Activated T-cell treated with anti-CD3 and anti-CD28 coated beads for 24 hours (primary cell): ENCODE results near the gene TRAF4.
"Not testable (repeated sequence)": the region's sequence is repeated elsewhere in the genome, so short reads cannot be mapped to it uniquely, and the experiment has no call there.

ENCODE experiments used
- DNase-seq: peaks from one replicate; pipeline ENCODE4 v3.0.0-alpha.2; 2020; ENCODE audit warnings: low read depth

The TRAF4 gene

DNA sequence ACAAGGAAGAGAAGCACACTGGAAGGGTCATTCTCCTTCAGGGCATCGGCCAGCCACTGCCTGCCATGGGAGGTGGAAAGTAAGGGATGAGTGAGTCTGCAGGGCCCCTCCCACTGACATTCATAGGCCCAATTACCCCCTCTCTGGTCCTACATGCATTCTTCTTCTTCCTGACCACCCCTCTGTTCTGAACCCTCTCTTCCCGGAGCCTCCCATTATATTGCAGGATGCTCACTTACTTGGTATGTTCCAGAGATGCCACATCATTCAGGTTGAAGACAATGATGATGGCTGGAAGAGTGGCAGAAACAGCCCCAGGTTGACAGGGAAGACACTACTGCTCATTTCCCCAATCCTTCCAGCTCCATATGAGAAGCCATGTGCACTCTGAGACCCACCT, 28.6 kb upstream of the TRAF4 start:
- no peak for DNase-seq

DNA sequence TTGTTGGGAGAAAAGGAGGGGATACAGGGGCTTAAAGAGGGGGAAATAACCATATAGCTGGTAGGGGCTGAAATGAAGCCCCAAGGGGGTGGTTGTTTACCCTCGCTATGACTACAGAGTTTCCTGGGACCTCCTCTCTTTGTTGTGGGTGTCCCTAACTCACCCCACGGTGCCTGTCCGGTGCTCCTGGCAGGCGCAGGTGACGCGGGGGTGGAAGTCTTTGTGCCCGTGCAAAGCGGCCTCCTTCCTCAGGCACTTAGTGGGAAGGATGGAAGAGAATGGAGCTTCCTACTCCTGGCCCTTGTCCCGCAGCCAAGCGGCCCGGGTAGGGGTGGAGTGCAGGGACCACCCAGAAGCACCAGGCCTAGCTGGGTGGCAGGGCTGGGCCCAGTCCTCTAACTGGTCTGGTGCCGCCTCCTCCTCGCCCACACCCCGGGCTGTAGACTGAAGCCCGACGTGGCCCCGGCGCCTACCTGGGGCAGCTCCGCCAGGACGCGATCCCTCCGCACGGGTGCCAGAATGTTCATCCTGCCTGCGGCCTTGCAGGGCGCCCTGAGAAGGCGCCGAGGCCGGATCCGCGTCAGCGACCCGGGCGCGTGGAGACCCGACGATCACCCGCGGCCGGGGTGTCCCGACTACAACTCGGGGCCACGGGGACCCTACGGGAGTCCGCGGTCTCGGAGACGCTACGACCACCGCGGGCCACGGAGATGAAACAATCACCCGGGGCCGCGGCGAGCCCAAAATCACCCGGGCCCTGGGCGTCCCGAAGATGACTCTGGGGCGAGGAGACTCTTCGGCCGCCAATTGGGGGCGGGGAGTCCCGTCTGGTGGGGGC, 26.9 kb upstream of the TRAF4 start:
- DNase-seq, result no peak

DNA sequence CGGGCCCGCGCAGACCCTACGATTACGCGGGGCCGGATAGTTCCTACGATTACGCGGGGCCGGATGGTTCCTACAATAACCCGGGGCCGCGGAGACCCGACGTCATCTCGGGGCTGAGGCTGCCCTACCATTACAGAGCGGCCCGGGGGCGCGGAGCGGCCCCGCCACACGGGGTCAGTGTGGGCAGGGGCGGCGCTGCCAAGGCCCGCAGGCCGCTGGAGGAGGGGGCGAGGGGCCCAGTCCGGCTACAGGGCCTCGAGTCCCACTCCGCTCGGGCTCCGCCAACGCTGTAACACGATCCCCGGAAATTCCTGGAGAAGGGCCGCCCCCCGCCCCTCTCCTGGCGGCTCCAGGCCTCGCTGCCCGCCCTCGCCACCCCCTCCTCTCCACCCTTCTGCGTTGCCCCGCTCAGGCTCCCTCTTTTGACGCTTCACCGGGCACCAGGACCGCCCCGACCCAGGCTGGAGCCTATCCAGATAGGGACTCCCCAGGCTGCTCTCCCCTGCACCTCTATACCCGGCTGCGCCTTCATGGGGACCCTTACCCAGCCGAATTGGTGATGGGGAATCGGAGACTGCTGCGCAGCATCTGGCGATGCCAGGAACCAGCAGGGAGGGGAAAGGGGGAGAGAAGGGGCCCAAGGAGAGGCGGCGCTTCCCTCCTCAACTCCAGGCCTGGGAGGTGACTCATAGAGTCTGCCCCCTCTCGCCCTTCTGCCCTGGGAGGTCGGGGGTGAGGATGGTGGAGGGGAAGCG, 26.1 kb upstream of the TRAF4 start, which contains the start of gene RAB34:
RAB34 (minus strand) TSS at position 291 of the 755 bp plus-strand sequence. CDS start 602 bp downstream, outside the sequence.
- no peak for DNase-seq

DNA sequence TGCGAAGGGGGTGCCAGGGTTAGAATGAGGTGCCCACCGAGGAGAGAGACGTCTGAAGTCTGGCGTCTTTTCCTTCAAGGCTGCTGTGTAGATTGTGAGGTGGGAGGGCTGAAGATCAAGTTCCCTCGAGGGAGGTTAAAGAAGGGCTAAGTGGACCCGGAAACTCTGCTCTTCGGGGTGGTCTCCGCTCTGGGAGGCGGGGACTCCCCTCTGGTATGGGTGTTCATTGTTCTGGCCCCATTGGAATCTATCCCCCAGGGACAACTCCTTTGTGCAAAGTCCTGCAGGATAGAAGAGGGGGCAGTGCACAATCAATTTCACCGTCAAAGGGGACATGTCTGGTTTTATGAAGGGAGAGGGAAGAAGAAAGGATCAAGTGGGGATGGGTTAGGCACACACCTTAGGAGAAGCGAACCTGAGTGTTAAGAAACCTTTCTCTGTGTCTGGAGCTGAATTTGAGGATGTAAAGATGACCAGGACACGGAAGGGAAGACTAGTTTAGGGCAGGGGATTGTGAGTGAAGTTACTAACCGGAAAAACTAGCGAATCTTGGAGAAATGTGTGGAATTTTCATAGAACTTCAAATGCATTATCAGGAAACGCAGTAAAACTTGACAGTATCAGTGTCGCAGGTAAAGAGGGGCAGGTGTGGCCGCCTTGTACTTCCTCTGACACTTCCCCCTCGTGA, 25.3 kb upstream of the TRAF4 start:
- DNase-seq, result no peak

DNA sequence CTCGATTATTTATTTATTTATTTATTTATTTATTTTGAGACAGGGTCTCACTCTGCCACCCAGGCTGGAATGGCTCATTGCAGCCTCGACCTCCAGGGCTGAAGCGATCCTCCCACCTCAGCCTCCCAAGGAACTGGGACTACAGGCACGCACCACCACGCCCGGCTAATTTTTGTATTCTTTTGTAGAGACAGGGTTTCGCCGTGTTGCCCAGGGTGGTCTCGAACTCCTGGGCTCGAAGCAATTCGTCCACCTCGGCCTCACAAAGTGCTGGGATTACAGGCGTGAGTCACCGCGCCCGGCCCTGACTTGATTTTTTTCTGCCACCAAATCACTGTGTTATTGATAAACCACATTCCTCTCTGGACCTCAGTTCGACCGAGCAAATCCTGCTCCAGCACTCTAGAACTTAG, 24.8 kb upstream of the TRAF4 start:
- no peak for DNase-seq

DNA sequence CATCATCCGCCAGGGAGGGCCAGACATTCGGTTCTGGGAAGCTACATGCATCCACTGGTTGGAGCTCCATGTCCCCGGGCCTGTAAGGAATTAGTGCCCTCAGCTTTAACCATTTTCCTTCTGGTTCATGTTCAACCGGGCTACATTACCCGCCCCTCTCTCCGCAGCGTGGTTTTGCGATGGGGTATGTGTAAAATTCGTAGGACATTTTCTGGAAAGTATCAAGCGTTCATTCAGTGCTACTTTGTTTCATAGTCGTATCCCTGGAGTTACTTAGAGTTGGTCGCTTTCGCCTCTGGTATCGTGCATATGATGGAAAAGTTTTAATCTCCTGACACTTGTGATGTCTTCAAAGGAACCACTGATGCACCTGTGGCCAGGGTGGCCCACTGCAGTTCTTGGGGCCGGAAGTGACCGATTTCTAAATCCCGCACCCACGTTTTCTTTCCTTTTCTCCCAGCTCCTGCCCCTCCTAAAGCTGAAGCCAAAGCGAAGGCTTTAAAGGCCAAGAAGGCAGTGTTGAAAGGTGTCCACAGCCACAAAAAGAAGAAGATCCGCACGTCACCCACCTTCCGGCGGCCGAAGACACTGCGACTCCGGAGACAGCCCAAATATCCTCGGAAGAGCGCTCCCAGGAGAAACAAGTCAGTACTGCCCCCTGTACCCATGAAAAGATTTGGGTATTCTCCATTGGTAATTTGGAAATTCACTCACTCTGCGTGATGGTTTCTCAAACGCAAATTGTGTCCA, 23.4 kb upstream of the TRAF4 start:
- DNase-seq, result no peak

DNA sequence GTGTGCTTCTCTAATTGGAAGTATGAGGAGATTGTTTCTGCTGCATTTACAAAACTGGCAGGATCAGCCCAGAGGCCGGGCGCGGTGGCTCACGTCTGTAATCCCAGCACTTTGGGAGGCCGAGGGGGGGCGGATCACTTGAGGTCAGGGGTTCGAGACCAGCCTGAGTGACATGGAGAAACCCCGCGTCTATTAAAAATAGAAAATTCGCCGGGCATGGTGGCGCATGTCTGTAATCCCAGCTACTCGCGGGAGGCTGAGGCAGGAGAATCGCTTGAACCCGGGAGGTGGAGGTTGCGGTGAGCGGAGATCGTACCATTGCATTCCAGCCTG, 22.8 kb upstream of the TRAF4 start:
- not testable (repeated sequence) for DNase-seq

DNA sequence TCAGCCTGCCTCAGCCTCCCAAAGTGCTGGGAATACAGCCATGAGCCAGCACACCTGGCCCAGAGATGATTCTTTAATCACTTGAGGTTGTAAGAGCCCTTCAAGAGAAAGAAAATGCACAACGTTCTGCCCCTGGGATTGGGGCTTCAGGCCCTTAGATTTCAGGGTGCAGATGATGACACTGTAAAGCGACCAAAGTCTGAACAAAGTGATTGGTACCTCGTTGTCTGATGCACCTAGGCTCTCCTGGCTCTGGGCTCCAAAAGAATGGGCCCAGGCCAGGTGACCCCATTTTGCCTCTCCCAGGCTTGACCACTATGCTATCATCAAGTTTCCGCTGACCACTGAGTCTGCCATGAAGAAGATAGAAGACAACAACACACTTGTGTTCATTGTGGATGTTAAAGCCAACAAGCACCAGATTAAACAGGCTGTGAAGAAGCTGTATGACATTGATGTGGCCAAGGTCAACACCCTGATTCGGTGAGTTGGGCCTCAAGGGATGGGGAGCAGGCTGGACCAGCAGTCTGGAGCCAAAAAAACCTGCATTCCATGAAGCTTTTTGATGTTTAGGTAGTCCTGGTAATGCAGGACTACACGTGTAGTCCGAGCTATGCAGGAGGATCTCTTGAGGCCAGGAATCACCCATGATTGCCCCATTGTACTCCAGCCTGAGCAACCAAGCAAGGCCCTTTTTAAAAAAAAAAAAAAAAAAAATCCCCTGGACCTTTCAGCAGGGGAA, 21.2 kb upstream of the TRAF4 start:
- DNase-seq, result no peak

DNA sequence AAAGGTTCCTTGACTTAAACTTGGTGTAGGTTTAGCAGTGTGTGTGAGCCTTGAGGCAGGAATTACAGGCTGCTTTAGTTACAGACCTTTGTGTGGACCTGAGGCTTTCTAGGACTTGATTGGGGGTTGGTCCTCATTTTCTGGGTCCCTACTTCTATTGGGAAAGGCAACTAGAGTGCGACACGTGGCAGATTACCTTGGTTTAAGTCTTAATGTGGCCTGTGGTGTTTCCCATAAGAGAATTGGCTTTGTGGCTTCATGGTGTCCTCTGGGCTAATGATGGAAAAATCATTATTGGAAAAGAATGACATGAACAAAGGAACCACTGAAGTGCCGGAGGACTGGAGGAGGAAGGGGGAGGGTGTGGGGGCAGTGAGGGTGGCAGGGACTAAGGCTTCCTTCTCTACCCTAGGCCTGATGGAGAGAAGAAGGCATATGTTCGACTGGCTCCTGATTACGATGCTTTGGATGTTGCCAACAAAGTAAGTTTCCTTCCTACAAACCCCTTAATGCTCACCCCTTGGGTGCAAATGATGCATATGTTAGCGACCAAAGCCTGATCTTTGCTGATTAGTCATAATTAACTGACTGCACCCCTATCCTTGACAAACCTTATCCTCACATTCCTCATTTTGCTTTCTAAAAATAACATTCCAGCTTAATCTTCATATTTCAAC, 20.5 kb upstream of the TRAF4 start:
- no peak for DNase-seq

DNA sequence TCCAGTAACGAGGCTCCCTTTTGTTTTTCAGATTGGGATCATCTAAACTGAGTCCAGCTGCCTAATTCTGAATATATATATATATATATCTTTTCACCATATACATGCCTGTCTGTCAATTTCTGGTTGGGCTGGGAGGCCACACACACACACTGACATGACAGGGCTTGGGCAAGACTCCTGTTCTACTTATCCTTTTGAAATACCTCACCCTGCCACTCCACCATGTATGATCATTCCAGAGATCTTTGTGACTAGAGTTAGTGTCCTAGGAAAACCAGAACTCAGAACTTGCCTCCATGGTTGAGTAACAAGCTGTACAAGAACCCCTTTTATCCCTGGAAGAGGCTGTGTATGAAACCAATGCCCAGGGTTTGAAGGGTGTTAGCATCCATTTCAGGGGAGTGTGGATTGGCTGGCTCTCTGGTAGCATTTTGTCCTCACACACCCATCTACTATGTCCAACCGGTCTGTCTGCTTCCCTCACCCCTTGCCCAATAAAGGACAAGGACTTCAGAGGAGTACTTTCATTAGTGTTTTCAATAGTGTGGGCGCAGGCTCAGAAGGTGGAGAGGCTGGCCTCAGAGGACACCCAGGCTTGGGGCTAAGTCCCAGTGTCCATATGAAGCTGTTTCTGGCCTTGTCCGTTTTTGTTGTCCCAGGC, 19.8 kb upstream of the TRAF4 start:
- not testable (repeated sequence) for DNase-seq

DNA sequence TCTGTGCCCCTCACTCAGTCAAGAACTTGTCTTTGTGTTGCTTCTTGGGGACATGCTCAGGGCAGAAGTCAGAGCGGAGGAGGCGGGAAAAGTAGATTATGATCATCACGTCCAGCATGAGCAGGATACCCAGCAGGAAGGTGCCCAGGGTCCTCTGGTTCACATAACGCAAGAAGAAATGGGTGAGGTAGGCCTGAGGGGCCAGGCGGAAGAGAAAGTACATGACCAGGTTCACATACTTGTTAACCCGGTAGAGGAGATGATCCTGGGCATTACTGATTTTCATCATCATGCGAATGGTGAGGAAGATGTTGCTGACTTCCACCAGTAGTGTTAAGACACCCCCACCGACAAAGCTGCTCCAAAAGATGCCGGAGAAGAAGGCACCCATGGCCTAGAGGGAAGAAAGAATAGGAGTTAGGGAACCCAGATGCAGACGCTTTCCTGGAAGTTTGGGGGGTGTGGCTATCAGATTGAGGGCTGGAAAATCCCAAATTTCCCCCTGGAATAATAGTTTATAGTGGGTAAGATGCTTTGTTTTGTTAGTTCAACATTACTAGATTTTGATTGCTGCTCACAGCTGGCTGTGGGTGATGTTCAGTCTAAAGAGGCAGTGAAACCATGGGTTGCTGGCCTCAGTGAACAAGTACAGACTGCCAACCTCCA, 19.2 kb upstream of the TRAF4 start:
- no peak for DNase-seq

DNA sequence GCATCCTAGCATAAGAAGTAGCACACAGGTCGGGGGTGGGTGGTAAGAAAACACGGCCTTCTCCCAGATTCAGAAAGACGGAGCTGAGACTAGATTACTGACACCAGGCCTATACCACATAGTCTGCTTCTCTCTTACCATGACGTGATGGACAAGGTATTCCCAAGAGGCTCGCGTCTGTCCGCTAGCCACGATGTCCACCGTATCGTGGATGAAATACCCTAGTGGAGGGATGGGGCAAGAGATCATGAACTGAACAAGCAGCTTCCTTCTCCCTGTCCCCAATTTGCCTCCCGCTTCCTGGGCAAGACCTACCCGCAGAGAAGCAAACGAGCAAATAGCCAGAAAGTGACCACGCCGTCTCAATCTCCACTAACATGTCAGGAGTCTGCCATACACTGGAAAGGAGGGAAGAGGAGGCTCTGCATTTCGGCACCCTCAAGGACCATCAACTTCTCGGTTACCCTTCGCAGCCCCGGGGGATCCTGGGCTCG, 18.6 kb upstream of the TRAF4 start:
- no peak for DNase-seq

DNA sequence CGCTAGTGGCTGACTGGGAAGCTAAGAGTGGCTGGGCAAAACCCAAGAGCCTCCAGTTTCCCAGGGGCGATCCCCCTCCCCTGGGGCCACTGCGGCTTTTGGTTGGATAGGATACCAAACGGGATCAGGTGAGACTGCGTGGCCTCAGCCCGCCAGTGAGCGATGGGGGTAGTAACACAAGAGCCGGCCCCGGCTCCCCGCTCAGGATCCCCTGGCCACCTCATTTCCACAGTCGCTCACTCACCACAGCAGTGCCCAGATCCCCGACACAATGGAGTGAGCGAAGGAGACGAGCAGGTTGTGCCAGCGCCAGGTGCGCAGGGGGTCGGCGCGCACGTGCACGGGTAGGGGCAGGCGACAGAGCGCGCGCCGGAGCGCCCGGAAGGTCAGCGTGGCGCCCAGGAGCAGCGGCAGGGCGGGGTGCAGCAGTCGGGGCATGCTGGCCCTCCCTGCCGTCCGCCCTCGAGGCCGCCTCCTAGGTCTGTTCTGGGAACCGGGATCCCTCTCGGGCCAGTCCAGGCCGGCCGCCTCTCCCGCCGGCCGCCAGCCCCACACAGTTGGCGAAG, 18.1 kb upstream of the TRAF4 start:
- DNase-seq, result no peak

DNA sequence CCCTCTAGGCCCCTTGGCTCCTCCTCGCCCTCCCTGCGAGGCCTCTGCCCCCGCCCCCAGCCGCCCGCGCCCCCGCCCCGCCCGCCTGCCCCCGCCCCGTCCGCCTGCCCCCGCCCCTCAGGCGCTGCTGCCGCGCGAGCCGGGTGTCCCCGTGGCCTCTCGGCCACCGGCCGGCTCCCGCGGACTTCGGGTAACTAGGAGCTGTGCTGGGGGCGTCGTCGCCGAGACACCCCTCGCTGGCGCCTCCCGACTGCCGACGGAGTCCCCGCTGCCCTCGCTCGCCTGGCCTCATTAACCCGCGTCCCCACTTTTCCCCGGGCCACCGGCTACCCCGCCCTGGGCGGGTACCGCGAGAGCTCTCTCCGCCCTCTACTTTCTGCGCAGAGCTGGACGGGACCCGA, 17.6 kb upstream of the TRAF4 start, which contains the start of gene TLCD1:
TLCD1 (minus strand) TSS at position 8 of the 401 bp plus-strand sequence. CDS start 136 bp downstream, outside the sequence.
- DNase-seq, result no peak

DNA sequence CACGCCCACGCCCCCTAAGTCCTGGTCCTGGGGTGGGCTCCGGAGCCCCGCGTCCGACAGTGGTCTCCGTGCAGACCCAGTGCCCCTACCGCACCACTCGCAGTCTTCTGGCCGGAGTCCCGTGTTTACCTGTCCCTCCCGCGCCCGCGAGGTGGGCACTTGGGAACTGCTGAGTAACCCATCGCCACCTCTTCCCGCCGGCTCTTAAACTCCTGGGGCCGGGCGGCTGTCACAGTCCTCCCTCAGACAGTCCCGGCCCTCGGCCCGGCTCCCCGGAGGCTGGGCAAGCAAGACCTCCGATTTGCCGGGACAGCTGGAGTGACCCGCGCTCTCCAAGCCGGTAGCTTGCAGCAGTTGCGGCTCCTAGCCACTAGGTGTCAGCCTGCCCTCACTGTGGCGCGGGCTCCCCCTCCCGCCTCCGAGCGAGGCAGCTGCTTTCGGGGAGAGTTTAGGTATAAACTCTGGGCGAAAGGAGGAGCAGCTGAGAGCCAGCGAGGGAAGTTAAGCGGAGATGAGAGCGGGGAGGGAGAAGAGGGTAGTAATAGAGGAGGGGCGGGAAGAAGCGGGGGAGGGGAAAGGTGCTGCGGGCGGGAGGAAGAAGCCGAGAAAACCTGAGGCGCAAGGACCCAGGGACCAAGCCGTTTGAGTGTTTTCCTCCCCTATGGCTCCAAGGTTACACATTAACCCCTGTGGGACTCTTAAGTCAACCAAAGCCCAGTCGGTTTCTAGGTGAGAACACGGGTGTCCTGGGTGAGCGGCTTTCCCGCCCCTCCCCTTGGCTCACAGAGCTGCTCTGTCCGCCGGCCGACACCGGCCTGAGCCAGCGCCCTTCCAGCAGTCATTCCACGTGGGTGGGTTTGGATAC, 17.0 kb upstream of the TRAF4 start:
- DNase-seq, result peak; percentile 92

DNA sequence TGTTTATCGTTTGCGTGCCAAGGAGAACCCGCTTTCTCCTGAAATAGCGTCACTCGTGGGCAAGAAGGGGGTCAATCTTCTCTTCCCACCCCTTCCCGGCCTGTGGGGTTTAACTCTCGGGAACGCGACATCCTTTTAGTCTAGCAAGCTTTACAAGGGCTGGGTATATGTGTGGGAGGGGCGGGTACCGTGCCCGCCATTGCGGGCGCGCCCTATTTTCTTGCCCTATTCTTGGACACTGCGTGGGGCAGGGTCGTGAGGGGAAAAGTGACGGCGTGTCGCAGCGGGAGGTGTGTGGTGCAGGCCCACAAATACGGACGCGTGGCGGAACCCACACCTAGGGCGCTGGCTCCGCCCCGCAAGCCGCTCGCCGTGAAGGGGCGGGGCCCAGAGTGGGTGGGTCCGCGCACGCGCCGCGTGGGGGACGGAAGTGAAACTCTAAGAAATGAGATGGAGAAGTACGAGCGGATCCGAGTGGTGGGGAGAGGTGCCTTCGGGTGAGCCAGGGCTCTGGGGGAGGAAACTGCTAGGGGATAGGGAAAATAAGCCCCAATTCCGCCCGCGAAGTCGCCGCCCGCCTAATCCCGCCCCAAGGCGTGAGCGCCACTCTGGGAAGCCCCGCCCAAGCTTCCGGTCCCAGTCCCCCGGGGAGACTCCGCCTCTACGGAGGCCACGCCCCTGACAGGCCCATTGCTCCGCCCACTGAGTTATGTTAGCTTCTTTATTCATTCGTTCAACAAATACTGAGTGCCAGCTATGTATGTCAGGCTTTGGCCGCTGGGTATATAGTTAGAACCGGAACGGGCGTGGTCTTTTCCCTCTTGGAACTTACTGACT, 15.2 kb upstream of the TRAF4 start, which contains the start of gene NEK8:
NEK8 (plus strand) TSS at position 425 of the 837 bp plus-strand sequence; CDS start at position 451, 26 bp downstream.
- peak; percentile 97 for DNase-seq

DNA sequence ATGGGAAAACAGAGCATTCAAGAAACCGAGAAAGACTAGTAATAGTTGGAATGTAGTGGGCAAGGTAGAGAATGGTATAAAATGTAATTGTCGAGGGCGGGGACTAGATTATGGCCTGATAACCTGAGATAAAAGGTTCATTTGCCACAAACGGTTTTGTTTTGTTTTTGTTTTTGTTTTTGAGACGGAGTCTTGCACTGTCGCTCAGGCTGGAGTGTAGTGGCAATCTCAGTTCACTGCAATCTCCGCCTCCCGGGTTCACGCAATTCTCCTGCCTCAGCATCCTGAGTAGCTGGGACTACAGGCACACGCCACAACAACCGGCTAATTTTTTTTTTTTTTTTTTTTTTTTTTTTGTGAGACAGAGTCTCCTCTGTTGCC, 13.9 kb upstream of the TRAF4 start:
- no peak for DNase-seq
